Fibroblast of peridontal ligament (primary cell): ENCODE results near the gene VEGFC.
A peak's percentile ranks its signal among the peaks of the same experiment; 100 is the strongest.

Experiments used
- DNase-seq: peaks from one replicate; pipeline ENCODE4 v3.0.0-alpha.2; 2010; ENCODE audit errors: extremely low read depth

Gene VEGFC

DNA sequence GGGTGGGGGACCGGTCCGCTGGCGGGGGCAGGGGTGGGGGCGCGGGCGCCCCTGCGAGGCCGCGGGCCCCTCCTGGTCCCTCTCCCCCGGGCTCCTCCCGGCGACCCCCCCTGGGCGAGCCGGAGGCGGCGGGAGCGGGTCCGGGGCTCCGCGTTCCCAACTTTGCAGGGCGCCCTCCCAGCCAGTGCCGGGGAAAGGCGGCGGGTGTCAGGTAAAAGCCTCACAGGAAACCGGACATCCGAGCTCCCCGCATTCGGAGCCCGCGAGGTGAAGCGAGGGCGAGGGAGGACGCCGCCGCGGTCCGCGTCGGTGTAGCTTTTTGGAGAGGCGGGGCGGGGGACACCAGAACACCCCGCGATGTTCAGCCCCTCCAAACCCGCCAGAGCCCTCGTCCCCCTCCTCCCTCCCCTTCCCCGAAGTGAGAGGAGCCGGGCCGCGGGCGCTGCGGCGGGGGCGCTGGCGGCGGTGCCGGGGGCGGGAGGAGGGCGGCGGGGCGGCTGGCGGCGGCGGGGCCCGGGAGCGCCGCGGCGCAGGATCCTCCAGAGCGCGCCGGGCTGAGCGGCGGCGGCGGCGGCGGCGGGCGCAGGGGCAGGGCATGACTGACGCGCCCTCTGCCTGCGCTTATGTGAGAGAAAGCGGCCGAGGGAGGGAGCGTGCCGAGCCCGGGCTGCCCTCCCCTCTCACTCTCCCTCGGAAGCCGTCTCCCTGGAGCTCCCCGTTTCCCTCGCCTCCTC, at the start of gene VEGFC:
Gene VEGFC (minus strand): TSS at position 597 of the 734 bp plus-strand sequence. CDS start 611 bp downstream, outside the sequence.
- peak; percentile 69 for DNase-seq

GRCh38 chr4:176841711-176842112, 49.0 kb upstream of the VEGFC start:
- DNase-seq, result no peak

DNA sequence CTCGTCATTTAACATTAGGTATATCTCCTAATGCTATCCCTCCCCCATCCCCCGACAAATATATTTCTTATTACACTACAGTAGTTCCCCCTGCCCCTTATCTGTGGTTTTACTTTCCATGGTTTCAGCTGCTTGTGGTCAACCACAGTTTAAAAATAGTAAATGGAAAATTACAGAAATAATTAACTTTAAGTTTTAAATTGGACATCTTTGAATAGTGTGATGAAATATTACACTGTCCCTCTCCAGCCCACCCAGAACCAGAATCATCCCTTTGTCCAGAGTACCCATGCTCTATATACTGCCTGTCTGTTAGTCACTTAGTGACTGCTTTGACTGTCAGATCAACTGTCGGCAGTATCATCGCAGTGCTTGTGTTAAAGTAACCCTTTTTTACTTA, 47.4 kb upstream of the VEGFC start:
- DNase-seq, result peak; percentile 43

- no peak for DNase-seq
Observed at GRCh38 chr4:176839656-176840055, 46.9 kb upstream of the VEGFC start.

- peak; percentile 70 for DNase-seq
Observed at GRCh38 chr4:176838601-176839433, 46.1 kb upstream of the VEGFC start.

- peak; percentile 55 for DNase-seq
Observed at GRCh38 chr4:176837169-176837895, 44.6 kb upstream of the VEGFC start.

DNA sequence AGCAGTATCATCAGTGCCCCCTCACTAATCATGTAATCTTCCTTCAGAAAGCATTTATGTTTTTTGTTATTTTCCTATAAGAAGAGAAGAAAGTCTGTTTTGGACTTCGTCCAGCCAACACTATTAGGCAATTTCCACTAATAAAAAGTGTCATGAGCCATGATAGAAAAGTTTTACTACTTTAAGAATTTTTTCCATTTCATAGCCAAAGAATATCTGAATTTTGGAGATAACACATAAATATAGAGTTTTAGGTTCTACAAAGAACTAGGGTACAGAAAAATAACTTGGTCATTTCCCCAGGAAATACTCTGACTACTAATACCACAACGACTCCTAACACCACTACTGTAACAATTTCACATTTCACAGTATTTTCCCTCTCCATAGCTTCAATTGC, 41.8 kb upstream of the VEGFC start:
- DNase-seq, result no peak

DNA sequence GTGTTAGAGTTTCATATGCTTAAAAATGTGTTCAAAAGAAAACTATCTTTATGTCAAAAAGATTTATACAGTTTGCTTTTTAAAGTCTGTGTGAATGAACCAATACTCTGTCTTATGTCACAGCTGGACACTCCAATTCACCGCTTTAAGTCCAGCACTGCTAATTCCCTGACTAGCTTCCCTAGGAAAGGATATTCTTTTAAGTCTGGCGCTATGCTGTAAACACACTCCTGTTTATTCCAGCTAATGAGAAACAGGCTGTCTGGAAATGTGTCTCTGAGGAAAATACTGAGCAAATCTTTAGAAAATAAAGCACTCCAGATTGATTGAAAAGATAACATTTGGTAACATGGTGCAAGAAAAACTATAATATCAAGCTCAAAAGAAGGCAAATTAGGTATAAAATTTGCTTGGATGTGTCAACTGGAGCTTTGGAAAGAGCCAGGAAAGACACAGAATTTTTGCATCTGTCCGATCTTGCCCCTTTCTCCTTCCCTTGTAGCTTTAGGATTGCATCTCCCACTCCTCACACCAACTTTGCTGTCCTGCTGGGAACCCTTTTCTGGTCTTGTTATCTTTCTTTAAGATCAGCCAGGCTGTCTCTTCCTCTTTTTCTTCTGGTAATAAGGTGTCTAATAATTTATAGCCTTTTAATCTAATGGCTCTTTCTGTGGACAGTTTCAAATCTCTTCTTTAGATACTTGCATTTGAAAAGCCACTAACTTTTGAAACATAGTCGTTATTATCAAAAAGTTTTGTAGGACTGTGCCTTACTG, 40.9 kb upstream of the VEGFC start:
- DNase-seq, result peak; percentile 78

DNA sequence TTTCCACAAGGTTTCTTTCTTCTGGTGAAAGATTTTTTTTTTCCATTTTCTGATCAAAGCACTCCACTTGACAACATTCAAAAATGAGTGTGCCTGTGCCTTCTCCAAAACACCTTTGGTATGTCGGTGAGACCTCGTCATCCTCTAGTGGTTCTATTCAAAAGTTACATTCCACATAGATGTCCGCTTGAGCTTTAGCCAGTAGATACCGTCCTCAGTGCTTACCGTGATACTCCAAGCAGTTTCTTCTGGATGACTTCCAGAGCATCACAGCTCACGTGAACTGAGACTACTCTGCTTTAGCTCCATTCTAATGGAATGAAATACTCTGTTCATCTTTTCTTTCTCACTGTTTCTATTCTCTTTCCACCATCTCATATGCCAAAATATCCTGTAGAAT, 38.2 kb upstream of the VEGFC start:
- DNase-seq, result no peak

DNA sequence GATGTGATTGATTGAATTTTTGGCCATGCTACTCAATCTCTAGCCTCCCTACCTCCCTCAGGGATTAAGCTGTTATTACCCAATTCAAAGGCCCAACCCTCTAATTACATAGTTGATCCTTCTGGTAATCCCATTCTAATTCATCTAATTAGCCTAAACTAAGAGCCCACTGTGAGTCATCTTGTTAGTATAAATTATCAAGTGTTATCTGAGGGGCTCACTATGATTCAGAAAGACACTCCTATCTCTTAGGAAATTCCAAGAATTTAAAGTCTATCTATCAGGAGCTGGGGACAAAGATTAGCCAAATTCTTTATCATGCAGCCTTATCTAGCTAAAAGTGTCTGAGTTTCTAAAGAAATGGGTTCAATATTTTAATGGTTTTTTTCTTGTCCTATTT, 32.9 kb upstream of the VEGFC start:
- no peak for DNase-seq

- peak; percentile 65 for DNase-seq
Observed at GRCh38 chr4:176824645-176825366, 32.1 kb upstream of the VEGFC start.

- DNase-seq, result peak; percentile 52
Observed at GRCh38 chr4:176818531-176818930, 25.8 kb upstream of the VEGFC start.

DNA sequence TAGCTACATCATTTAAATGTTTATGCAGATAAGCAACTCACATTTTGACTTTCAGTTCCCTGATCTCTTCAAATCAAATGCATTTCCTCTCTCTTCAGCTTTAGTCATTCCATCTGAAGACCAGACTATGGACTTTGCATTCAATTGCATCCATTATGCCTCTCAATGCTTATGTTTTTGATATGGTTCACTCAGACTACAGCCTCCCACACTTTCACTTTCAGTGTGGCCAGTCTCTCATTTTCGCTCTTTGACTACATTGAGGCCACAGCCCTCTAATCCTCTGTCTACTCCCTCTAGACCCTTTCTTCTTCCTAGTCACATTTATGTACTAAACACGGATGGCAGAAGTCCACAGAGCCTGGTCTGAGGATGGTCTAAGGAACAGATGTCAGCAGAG, 24.5 kb upstream of the VEGFC start:
- no peak for DNase-seq

DNA sequence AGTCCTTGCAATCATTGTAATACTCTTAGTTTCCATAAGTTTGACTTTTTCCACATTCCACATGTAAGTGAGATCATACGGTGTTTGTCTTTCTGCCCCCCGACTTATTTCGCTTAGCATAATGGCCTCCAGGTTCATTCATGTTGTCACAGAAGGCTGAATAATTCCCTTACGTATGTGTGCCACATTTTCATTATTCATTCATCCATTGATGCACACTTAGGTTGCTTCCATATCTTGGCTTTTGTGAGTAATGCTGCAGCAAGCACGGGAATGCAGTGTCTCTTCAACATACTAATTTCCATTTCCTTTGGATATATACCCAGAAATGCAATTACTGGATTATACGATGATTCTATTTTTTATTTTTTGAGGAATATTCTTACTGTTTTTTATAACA, 22.0 kb upstream of the VEGFC start:
- peak; percentile 62 for DNase-seq

DNA sequence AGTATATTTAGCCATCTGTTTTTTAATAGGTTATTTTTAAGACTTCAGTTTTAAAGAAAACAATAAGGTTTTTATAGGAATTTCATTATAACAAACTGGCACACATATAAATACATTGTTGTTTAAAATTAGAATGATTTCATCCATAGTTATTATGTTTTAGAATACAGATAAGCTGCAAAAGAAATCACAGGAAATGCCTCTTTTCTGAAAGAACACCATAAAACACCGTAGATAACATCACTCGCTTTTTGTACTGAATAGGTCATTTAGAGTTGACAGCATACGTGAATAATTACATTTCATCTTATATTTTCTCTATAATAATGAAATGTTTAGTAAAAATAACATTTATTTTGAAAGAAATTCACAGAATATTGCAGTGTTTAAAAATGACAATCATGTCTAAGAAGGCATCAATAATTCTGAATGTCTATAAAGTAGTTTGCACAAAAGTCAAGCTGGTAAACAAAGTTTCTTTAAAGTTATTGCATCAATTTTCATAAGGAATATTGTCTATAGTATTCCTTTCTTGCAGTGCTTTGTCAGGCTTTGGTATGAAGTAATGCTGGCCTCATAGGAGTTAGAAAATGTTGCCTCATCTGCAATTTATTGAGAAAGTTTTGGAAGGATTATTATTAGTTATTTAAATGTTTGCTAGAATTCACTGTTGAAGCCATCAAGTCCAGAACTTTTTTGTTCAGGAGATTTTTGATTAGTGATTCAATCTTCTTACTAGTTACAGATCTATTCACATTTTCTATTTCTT, 17.9 kb upstream of the VEGFC start:
- DNase-seq, result no peak

DNA sequence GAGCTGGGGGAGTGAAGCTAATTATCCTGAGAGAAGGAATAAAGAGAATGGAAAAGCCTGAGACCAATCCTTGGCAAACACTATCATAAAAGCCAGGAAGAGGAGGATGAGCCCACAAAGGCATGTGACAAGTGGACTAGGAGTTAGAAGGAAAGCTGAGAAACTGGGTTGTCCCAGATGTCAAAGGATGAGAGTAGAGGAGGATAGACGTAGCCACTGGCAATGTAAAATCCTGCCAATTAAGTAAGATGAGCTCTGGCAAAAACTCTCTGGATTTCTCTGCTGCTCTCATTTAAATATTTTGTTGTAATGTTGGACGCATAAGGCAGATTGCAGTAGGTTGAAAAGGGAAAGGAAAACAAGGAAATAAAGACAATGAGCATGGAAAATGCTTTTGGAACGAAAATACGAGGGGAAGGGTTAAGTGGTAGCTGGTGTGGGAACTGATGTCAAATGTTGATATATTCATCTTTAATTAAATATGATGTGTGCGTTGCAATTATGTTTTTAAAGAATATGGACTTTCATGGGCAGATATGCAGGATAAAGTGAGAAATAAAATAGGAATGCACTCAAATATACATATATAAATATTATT, 14.2 kb upstream of the VEGFC start:
- DNase-seq, result no peak

DNA sequence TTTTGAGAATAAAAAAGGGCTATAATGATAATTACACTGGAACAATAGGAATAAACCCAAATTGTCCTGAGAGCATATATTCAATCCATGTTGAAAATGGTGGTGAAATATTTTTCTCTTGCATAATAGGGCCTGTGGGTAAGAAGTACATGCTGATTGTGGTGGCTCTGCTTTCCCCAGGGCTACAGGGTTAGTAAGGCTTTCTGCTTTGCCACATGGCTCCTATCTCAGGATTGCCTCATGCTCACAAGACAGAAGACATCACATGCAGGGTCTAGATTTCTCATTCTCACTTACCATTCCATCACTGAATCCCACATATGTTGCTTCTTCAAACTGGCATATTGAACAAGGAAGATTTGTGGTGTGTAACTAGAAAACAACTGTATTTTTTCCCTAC, 12.4 kb upstream of the VEGFC start:
- DNase-seq, result peak; percentile 95

DNA sequence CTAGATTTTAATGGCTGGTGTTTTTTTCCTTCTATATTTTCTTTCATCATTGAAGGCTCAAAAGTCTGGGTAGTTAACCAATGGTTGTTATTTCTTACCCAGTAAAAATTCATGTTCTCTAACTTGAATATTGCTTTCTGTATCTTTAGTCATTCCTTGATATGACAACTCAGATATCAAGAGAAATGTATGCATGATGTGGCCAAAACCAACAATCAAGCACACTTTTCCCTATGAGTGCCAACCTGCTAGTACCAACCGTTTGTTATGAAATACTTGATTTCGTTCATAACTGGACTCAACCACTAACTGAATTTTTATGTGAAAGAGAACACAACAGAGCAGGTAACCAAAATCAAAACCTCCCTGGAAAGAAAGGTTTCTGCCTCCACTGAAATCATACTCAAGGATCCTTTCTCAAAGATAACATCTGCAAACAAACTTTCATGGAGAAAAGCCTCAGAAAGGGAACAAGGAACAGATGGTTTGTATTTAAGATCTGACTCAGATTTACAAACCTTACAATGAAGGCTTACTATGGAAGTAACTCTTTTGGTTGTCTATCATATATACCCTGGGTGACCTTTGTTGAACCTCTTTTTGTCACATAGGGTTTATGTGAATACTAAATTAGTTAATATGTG, 8.3 kb upstream of the VEGFC start:
- DNase-seq, result peak; percentile 79

- no peak for DNase-seq
Observed at GRCh38 chr4:176799653-176800052, 6.9 kb upstream of the VEGFC start.
